AML-193 (cell line): ENCODE results near the gene OR4N2.
"Not testable (repeated sequence)": the region's sequence is repeated elsewhere in the genome, so short reads cannot be mapped to it uniquely, and the experiment has no call there.

Experiments used
- DNase-seq, 2 experiments: peaks; one replicate each; lab custom pipeline; 2025; lab: John Stamatoyannopoulos, UW

OR4N2 gene, protein sequence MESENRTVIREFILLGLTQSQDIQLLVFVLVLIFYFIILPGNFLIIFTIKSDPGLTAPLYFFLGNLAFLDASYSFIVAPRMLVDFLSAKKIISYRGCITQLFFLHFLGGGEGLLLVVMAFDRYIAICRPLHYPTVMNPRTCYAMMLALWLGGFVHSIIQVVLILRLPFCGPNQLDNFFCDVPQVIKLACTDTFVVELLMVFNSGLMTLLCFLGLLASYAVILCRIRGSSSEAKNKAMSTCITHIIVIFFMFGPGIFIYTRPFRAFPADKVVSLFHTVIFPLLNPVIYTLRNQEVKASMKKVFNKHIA

DNA sequence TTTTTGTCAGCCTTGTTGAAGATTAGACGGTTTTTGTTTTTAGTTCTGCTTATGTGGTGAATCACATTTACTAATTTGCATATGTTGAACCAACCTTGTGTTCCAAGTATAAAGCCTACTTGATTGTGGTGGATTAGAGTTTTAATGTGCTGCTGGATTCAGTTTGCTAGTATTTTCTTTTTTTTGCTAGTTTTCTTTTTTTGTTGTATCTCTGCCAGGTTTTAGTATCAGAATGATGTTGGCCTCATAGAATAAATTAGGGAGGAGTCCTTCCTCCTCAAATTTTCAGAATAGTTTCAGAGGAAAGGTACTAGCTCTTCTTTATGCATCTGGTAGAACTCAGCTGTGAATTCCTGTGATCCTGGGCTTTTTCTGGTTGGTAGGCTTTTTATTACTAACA is at the start of gene OR4N2:
OR4N2 (plus strand) TSS at position 301 of the 400 bp plus-strand sequence. CDS start 23,679 bp downstream, outside the sequence.
- DNase-seq: not testable (repeated sequence)

DNA sequence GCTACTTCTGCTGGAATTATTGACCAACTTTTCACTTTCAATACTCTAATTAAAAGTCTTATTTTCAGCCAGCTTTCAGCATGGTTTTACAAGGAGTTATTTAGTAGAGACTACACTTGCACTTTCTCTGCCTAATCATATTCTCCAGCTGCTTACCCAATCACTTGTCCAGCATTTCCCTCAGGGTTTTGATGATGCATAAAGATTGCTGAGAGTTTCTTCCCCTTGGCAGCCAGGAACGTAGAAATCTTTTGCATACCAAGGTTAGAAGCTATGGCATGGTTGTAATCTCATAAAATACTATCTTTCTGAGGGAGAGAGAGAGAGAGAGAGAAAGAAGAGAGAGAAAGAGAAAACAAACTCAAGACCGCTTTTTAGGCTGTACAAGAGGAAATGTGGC is 49.4 kb upstream of the OR4N2 start:
- no peak for DNase-seq

DNA sequence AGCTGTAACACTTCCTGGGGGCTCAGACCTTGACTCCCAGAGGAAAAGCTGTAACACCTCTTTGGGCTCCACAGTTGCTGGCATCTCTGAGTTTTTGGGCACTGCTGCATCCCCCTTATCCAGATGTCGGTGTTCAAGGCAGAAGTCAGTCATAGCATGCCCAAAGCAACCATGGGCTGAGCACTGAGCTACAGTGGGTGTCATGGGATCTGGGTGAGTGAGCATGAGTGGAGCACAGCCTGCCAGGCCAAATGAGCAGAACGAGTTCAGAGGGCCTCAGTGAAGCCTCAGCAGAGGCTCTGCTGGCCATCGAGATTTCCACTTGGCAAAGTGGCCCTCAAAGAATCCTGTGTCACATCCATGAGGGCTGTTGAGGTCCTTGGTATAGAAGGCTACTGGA is 32.1 kb upstream of the OR4N2 start:
- DNase-seq: not testable (repeated sequence)

DNA sequence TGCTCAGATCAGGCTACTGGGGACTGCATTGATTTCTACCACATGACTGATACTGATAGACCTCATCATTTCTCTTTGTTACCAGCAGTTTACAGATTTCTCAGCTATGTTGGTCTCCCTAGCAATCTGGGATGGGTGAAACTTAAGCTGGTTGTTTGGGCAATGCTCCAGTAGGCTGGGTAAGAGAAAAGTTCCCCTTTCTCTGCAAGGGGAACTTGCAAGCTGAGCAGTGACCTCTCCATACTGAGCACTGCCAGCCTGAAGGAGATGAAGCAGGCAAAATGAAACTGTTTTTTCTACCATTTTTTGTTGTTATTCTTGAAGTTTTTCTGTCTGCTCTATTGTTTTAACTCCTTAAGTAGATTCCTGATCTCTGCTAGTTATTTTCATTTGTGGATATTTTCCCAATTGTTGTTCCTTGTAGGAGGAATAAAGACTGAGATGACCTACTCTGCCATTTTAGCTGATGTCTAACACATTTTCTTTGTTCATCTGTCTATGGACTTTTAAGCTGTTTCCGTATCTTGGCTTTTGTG is 31.6 kb upstream of the OR4N2 start:
- DNase-seq: no peak

DNA sequence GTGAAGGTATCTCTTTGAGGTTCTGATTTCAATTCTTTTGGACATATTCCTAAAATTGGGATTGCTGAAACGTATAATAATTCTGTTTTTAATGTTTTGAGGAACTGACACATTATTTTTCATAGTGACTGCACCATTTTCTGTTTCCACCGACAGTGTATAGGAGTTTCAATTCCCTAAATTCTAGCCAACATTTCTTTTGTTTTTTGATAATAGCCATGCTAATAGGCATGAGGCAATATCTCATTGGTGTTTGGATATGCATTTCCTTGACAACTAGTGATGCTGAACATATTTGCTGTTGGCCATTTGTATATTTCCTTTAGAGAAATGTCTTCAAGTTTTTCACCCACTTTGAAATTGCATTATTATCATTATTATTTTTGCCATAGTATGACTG is 31.1 kb upstream of the OR4N2 start:
- not testable (repeated sequence) for DNase-seq

DNA sequence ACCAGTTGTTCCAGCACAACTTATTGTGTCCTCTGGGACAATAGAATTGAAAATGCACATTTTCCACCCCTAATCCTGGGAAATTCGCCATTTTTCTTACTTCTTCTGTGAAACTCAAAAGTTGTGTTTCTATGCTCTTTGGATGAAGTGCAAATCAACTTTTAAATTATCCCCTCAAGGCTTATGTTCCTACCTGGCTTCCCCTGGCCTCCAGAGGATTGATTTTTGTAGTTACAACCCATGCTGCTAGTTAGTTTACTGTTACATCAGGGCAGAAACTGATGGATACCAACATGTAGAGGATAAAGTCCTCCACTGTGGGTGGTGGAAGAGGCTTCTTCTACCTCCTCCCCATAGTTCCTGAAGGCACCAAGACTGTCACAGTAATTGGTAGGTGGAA is 30.4 kb upstream of the OR4N2 start, which contains the start of gene OR4M1:
OR4M1 (plus strand) TSS at position 301 of the 400 bp plus-strand sequence. CDS start 6,819 bp downstream, outside the sequence.
- not testable (repeated sequence) for DNase-seq

DNA sequence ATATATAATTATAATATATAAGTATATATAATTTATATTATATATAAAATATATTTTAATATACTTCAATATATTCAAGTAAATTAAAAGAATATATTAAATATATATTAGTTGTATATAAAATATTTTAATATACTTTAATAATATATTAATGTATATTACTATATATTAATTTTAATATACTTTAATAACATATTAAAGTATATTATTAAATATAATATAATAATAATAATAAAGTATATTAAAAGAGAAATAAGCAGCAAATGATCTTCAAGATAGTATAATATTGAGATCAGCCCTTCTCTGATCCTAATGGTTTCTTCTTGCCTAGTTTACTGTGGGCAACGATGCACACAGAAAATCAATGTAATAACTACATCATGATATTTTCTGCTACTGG is 28.0 kb upstream of the OR4N2 start:
- no peak for DNase-seq

DNA sequence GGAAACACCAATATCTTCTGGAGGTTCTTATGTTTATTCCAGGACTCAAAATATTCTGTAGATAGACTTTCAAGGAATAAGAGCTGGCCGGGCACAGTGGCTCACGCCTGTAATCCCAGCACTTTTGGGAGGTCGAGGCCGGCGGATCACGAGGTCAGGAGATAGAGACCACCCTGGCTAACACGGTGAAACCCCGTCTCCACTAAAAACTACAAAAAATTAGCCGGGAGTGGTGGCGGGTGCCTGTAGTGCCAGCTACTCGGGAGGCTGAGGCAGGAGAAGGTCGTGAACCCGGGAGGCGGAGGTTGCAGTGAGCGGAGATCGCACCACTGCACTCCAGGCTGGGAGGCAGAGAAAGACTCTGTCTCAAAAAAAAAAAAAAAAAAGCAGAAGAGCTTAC is 17.7 kb upstream of the OR4N2 start:
- DNase-seq: not testable (repeated sequence)

DNA sequence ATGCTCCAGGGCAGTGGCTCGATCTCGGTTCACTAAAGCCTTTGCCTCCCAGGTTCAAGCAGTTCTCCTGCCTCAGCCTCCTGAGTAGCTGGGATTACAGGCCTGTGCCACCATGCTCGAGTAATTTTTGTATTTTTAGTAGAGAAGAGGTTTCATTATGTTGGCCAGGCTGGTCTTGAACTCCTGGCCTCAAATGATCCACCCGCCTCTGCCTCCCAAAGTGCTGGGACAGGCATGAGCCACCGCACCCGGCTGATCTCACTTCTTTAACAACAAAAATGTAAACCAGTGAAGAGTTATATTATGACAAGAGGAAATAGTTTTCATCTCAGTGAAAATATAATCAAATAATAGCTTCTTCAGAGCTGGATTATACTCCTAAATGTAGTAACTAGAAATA is 16.3 kb upstream of the OR4N2 start:
- DNase-seq: not testable (repeated sequence)

DNA sequence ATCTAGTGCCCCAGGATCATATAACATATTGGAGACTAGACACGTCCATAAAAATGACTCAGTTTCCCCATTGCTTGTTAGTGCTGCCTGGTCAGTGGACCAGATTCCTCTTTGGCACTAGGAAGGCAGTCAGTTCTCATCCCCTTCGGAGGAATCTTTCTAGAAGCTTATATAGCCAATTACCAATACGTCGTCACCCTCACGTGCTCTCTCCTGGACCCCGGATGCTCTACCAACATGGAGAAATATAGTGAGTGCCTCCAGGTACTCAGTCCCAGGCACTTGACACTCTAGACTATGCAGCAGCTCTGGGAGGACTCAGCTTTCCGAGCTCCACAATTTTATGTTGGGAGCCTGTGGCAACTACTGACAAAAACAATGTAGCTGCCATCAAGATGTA is 15.4 kb upstream of the OR4N2 start:
- not testable (repeated sequence) for DNase-seq

DNA sequence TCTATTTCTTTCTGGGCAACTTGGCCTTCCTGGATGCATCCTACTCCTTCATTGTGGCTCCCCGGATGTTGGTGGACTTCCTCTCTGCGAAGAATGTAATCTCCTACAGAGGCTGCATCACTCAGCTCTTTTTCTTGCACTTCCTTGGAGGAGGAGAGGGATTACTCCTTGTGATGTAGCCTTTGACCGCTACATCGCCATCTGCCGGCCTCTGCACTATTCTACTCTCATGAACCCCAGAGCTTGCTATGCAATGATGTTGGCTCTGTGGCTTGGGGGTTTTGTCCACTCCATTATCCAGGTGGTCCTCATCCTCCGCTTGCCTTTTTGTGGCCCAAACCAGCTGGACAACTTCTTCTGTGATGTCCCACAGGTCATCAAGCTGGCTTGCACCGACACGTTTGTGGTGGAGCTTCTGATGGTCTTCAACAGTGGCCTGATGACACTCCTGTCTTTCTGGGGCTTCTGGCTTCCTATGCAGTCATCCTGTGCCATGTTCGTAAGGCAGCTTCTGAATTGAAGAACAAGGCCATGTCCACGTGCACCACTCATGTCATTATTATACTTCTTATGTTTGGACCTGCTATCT is 7.0 kb upstream of the OR4N2 start:
- DNase-seq: not testable (repeated sequence)

DNA sequence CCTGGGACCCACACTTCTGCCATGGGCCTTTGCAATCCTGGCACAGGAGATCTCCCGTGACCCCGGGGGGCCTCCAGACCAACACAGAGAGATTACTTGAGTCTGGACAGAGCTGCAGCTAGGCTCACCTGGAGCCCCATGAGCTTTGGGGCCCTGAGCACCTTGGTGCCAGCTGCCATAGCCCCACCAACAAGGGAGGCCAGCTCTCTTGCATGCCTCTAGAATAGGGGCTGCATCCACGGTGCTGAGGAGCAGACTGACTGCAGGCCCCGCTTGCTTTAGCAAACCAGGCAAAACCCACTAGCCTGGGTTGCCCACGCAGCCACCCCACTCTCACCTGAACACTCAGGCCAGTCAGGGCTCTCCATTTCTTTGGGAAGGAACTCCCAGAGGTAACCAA is 3.7 kb upstream of the OR4N2 start:
- DNase-seq: no peak

DNA sequence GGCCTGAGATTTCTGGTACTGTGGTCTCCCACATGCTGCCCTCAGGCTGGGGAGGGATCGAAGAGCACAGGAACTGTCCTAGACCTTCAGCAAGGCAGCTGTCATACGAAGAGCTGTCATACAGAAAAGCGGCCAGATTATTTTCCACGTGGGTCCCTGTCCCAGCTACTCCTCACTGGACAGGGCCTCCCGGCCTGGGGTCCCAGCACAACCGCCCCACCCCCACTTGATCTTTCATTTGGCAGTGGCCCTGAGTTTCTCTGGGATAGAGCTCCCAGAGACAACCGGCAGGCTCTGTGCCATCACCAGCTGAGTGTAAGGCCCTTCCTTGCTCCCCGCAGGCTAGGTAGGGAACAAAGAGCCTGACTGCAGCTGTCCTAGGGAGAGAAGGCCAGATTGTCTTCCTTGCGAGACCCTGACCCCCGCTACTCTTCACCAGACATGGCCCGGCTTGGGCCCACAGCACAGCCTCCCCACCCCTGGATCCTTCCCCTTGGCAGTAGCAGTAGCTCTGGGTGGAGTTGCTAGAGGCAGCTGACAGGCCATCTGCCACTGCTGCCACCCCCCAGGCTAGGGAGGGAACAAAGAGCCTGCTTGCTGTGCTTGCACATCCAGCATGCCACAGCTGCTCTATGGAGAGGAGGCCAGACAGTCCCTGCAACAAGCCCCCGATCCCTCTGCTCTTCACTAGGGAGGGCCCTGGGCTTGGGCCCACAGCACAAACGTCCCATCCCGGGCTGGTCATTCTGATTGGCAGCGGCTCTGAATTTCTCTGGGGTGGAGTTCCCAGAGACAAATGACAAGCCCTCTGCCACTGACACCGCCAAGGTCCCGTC is 3.1 kb upstream of the OR4N2 start:
- no peak for DNase-seq

DNA sequence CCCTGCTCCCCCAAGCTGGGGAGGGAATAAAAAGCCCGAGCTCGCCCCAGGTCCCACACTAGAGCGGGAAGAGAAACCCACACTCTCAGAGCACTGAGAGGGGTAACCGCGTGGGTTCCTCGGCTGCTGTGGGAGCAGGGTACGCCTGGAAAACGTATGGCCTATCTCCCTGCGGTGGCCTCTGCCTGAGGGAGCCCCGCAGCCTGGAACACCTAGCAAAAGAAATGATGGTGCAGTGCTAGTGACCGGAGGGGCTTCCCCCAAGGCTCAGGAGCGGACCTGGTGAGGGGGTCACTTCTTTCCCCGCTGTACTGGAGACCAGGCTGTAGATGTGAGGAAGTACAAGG is 2.5 kb upstream of the OR4N2 start:
- no peak for DNase-seq

DNA sequence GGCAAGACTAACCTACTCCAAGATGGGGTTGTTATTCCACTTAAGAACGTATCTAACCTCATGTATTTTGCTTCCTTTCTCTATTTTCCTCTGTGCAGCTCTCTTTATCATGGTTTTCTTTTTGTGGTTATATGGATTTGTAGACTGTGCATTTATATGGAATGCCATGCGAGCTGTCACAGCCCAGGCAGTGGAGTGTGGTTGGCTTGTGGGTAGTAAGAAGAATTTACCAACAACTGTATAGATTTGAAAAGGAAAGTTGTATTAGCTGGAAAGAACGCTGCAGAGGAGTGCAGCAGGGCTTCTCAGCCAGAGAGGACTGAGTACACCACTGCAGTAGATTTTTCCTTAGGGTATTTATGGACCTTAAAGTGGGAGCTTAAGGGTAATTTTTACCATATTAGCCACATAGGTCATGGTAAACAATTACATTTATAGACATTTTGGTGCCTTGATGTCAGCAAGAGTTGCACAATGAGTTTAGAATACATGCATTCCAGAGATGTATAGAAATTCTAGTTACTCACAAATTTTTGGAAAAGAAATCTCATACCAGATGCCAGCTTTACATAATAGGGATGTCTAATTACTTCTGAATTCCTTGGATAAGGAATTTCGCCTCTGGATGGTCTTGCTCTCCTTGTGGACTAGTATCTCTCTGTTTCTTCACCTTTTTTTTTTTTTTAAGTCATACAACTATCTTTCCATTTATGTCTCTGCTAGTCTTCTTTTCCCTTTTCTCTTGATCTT is 9.8 kb downstream of the OR4N2 start:
- DNase-seq: not testable (repeated sequence)

DNA sequence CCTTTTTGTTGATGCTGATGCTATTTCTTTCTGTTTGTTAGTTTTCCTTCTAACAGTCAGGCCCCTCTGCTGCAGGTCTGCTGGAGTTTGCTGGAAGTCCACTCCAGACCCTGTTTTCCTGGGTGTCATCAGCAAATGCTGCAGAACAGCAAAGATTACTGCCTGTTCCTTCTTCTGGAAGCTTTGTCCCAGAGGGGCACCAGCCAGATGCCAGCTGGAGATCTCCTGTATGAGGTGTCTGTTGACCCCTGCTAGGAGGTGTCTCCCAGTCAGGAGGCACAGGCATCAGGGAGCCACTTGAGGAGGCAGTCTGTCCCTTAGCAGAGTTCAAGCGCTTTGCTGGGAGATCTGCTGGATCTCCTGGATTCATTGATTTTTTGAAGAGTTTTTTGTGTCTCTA is 16.3 kb downstream of the OR4N2 start:
- not testable (repeated sequence) for DNase-seq

DNA sequence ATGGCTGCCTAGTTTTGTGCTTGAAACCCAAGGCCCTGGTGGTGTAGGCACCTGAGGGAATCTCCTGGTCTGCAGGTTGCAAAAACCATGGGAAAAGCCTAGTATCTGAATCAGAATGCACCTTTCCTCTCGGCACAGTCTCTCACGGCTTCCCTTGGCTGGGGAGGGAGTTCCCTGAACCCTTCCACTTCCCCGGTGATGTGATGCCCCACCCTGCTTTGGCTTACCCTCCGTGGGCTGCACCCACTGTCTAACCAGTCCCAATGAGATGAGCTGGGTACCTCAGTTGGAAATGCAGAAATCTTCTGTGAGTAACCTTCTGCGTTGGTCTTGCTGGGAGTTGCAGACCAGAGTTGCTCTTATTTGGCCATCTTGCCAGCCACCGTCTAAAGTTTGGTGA is 17.4 kb downstream of the OR4N2 start:
- DNase-seq: not testable (repeated sequence)

DNA sequence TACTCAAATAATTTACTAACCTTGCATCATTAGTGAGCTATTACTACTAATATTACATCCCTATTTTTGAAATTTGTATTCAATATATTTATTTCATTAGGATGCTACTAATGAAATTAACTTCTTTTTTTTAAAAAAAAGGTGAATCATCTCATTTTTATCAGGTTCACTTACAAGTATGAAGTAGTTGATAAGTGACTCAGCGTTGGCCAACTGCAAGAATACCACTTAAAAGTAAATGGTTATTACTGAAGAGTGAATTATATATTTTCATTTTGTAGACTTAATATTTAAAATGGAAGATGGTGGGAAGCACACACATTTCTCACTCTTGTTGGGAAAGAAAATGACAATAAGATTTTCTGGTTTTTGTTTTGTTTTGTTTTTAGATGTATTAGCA is 19.6 kb downstream of the OR4N2 start:
- DNase-seq: no peak

DNA sequence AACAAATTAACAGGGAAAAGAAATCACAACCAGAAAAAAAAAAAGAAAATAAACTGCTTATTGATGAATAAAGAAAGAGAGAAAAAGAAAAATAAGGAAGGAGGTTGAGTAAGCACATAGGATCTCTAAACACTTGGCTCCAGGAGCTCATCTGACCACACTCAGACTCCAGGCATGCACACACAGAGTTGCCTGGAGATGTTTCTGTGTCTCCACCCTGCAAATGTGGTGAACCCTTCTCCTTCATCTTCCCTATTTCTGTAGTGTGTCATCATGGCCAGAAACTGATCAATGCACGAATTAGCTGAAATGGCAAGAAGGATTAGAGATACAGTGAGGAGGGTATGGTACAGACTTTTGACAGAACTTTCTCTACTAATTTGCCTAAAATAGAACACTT is 20.2 kb downstream of the OR4N2 start:
- no peak for DNase-seq

DNA sequence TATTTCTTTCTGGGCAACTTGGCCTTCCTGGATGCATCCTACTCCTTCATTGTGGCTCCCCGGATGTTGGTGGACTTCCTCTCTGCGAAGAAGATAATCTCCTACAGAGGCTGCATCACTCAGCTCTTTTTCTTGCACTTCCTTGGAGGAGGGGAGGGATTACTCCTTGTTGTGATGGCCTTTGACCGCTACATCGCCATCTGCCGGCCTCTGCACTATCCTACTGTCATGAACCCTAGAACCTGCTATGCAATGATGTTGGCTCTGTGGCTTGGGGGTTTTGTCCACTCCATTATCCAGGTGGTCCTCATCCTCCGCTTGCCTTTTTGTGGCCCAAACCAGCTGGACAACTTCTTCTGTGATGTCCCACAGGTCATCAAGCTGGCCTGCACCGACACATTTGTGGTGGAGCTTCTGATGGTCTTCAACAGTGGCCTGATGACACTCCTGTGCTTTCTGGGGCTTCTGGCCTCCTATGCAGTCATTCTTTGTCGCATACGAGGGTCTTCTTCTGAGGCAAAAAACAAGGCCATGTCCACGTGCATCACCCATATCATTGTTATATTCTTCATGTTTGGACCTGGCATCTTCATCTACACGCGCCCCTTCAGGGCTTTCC is 24.2 kb downstream of the OR4N2 start:
- not testable (repeated sequence) for DNase-seq

DNA sequence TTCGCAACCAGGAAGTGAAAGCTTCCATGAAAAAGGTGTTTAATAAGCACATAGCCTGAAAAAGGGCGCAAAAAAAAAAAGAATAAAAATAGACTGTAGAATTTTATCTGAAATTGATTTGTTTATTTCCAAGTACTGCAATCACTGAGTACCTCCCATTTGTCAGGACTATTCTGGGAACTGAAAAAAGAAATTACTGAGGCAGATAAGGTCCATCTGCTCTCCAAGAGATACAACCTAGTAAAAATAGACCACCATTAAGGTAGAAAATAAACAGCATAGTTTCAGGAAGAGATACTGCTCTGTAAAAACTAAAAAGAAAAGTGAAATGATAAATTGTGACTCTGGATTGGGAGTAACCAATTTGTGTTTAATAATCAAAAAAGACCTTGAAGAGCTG is 24.7 kb downstream of the OR4N2 start:
- DNase-seq: no peak
